Activated effector memory CD4-positive, alpha-beta T cell treated with Interleukin-2 at 50 U/mL for 16 hours (primary cell): ENCODE results near the gene SKOR1.

ENCODE experiments used
- DNase-seq: peaks from one replicate; pipeline ENCODE4 v3.0.0-alpha.2; 2020

The SKOR1 gene

DNA sequence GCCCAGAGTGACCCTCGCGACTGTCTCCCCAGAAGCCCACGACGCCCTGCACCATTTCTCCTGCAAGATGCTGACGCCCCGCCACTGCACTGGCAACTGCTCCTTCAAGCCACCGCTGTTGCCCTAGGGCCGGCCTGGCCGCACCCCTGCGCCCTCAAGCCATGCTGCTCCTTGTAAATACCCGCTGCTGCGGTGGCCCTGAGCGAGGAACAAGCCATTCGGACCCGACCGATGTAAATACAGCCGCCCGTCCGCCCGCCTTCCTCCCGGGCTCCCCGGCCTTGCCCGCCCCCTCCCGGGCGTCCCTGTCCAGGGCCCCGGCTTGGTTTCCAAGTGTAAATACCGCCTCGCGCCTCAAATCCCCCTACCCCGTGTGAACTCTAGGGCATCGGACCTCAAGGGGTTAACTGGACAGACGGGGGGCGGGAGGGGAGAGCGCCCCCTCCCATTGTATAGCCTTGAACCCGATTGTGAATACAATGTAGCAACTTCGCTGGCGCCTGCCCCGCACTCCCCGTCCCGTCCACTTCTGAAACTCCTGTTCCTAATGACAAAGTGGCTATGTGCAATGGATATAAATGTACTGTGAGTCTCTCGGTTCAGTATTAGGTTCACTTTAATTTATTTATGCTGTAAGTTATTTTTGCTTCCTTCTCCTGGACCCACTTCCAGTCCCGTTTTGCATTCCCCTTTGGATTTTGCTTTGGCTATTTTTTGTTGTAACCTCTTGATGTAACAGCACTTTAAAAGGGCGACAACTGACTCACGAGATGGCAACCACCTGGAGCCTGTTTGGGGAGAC is 8.6 kb downstream of the SKOR1 start:
- no peak for DNase-seq

DNA sequence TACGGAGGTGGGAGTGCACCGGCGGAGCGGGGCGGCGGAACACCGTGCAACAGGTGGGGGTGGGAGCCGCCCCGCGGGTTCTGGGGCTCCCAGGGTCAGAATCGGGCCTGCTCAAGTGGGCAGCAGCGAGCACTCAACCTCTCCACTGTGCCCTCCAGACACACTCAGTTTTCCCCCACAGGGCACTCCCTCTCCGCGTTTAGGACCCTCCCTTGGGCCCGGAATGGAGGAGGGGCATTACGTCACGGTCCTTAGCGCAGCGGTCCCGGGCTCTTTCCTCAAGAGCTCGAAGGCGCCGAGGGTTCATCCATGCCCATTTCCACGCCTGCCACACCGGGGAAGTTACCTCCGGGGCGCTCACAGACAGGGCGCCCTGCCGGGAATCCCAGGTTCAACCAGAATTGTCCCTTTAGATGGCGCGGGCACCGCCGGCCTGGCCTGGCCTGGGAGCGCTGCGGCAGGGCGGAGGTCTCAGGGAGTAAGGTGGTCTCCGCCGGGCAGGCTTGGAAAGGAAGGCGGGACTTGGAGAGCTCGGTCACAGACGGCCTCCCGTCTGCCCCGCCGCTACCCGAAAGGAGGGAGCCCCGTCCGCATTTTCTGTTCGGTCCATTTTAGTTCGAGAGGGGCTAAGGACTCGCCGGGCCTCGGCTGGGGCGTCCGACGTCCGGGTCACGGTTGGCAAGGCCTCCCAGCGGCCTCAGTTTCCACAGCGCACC is 9.4 kb downstream of the SKOR1 start:
- no peak for DNase-seq

DNA sequence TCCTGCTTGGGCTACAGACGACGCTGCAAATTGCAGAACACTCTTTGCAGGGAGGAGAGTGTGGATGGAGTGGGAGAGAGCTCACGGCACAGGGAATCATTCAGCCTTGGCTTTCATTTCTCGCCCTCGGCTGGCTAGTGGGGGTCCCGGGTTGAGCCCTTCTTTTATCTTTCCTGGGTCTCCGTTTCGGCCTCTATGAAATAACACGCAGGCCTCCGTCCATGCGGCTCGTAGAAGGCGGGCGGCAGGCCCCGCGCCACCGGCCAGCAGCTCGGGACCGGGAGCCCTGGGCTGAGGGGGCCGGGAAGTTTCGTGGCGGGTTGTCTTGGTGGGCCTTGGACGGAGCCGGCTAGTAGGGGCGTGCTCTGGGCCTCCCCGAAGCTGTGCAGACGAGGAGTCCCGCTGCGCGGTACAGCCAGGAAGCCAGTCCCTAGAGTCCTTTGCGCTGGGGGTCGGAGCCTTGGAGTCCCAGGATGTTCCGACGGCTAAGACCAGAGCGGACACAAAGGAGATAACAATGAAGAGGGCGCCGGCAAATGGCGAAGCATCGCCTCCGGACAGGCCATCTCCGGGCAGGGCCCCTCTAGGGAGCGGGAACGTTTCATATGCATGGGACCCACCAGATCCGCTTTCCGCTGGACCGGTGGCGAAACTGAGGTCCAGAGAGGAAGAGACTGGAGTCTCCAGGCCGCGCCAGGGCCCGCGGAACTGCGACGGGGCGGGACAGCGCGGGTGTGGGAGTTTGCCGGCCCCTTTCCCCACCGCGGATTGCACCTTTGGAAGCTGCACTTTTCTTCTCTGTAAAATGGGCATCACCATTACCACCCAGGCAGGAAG is 10.2 kb downstream of the SKOR1 start:
- DNase-seq = no peak

DNA sequence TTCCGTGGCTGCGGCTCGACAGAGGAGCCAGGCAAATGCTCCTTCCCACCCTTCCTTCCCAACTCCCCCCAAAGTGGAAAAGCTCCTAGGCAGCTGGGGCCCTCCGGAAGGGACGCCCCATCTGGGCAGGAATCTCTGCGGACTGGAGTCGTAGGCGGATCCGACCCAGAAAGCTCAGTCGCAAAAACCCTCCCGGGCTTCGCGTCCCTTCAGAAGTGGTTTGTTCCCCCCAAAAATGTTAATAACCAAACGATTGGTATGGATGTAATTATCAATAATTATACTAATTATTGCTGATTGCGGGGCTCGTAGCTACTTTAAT is 10.8 kb downstream of the SKOR1 start:
- no peak for DNase-seq

DNA sequence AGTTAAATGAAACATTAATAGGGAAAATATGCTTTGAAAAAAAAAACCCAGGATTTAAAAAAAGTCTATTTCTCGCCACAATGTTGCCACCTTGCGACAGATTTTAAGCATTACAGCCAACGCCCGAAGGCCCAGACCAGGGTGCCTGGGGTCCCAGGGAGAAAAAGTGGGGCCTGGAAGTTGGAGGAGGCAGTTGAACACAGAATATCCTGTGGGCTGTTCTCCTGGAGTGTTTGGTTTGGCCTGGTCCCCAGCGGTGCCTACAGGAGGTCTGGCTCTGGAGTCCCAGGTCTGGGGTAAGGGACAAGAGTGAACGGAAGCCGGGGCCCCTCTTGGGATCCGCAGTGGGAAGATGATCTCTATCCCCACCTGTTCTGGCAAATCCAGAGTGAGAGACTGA is 11.2 kb downstream of the SKOR1 start:
- DNase-seq = no peak

DNA sequence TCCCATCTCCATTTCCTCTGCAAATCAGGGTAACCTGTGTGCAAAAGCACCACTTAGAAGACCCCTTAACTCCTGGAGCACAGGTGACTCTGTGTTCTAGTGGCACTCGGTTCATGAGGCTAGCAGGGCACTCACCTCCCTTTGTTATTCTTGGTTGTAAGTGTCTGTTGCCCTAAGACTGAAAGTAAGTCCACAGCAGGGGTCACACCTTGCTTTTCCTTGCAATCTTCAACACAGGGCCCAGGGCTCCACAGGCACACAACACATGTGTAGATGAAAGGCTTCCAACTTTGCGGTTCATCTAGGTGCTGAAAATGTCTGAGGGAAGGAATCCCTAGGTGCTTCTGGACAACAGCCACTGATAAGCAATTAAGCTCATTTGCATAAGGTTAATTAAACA is 11.6 kb downstream of the SKOR1 start:
- DNase-seq = no peak

DNA sequence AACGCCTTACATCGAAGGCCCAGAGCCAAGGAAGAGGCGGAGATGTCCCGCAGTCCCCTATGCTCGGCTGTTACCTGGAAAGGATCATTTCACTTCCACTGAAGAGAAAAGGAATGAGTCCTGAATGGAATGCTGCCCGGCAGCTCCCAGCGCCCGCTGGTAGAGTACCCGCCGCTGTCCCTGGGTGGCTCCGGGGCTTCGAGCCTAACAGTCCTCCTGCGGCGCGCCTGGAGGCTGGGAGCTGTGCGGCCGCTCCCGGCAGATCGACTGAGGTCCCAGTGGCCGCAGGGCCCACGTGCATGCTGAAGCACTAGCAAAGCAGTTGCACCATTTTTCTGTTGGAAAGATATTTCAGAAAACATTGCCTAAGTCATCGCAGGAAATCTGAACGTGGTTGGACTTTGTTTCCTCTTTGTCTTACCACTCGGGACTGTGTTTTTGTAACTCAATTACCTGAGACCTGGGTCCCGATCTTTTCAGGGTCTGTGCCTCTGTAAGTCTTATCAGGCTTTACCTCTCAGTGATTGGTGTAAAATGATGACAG is 13.6 kb downstream of the SKOR1 start:
- DNase-seq = no peak

DNA sequence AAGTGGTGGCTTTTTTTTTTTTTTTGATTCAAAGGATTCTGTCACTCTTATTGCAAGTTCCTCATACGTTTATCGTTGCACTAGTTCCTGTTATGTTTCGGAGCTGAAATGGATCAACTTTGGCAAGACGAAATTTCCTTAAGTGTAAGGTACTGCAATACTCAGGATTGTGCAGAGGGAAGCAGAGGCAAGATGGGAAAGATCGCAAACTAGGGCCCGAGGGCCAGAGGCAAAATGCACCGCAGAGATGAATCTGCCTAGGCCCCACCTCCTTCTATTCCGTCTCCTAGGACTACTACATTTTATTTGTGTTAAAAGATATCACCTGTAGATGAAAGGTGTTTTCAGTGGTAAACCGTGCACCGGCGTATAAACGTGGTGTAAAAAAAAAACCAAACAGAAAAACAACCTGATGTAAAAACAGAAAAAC is 14.2 kb downstream of the SKOR1 start:
- DNase-seq = no peak

DNA sequence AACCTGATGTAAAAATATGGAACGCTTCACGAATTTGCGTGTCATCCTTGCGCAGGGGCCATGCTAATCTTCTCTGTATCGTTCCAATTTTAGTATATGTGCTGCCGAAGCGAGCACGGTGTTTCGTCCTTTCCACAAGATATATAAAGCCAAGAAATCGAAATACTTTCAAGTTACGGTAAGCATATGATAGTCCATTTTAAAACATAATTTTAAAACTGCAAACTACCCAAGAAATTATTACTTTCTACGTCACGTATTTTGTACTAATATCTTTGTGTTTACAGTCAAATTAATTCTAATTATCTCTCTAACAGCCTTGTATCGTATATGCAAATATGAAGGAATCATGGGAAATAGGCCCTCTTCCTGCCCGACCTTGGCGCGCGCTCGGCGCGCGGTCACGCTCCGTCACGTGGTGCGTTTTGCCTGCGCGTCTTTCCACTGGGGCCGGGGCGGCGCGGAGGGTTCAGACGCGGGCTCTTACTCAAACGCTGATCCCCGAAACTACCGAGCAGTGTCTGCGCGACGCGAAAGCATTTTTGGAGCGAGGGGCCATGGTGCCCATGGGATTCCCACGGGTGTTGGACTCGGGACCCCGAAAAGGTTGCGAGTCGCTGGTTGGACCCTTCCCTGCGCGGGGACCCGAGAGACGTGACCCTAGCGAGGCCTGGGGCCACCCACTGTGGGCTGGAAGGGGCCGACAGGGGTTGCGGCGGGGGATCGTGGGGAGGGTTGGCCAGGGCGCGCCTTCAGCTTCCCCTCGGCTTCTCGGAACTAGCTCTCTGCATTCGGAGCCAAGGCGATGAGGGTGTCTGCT is 14.8 kb downstream of the SKOR1 start, which contains the start of gene RNU6-1:
Gene RNU6-1, minus strand, starts transcription at position 117 of the 820 bp plus-strand sequence.
- peak; percentile 95 for DNase-seq

DNA sequence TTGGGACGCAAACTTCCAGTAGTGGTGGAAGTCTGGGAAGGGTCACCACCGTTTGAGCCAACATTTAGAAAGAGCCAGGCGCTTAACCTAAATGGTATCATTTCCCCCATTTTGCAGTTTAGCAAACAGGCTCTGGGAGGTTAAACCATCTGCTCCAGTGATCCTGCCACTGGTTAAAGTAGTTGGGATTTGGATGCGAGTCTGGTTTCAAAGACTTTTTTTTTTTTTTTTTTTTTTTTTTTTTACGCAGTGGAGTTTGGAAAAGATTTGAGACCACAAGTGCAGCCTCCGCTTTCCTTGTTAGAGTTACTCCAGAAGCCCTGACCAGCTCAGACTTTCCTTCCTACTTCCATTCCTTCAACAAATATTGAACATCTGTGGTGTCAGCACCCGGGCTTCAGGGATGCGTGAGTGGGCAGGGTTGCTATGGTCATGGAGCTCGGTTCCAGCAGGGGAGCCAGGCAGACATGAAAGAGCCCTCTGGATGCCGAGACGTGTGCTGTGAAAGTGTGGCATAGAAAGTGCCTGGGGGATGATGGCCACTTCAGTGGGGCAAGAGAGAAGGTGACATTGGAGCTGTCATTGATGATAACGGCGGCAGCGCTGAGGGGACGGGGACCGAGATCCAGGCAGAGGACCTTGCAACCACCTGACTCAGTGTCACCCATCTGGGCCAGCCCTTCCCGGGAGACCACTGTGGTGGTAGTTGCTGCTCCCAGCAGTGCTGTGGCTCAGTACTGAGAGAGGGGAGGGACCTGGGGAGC is 15.6 kb downstream of the SKOR1 start:
- no peak for DNase-seq

DNA sequence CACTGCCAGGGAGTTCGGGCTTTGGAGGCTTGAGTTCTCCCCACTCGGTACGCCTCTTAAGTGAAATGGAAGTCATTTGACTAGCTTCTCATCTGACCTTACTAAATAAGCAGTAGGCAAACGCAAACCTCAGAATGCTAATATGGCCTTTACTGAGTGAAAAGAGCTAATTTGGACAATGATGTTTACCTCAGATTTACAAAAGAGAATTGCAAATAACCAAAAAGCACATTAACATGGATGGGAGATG is 16.1 kb downstream of the SKOR1 start:
- DNase-seq = no peak

DNA sequence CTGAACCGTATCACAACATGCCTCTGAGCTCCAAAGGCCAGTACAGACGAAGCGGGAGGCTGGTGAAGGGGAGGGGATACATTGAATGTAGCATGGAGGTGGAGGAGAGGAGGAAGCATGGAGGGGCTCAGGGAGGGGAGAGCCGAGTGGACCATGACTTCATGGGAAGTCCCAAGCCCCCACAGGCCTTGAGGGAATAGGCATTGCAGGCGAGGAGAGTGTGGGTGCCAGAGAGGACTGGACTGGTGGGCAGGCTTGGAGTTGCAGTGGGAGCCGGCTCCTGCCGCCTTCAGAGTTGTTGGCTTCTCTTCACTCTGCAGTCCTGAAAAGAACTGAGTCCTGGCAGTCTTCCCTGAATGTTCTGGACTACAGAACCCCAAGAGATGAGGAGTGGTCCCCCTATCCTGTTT is 17.8 kb downstream of the SKOR1 start:
- DNase-seq = no peak

DNA sequence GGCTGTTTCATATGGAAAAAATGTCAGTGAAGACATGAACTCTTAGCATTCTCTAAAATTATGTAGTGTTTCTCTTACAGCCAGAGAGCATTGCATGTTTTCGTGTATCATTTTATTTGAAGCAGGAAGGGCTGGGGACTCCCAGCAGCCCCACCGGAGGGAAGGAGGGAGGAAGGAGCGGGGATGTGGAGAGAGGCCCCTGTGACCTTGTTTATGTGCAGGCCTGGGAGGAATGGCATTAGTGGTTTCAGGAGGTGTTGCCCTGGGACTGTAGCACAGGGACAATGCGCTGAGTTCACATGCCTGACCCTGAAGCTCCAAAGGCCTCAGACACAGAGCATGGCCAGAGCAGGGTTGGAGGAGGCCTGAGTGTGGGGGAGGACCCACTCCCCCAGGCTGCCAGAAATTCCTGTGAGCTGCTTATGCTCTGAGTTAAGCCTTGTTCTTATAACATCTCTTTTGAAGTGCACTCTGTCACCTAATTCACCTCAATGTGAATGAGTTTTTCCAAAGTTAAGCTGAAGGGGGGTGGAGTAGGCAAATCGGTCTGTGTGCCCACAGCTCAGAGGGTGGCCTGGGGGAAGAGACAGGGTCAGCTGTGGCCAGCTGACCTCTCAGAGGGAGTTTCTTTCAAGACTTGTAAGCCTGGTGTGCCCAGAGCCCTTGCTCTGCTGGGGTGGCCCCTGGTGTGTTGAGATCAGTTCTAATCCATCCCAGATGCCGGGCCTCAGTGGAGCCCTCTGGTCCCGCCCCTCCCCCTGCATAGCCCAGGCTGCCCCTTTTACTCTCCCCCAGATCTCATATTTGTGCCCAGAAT is 18.5 kb downstream of the SKOR1 start:
- no peak for DNase-seq

DNA sequence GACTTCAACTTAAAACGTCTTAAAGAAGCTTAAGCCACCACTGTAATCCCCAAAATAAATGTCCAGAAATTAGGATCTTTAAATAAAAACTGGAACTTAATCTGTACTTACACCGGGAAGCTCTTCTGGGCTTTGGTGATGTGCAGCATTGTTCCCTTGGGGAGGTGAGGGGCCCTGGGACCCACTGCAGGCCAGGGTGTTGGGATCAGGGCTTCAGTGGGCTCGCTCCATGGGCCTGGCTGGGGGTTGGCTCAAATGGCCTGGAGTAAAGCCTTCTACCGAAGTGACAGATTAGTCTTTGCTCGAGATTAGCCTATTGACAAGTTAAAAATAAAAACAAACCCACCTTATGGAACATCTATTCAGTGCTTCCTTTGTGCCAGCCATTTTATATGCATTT is 20.7 kb downstream of the SKOR1 start:
- DNase-seq = no peak

DNA sequence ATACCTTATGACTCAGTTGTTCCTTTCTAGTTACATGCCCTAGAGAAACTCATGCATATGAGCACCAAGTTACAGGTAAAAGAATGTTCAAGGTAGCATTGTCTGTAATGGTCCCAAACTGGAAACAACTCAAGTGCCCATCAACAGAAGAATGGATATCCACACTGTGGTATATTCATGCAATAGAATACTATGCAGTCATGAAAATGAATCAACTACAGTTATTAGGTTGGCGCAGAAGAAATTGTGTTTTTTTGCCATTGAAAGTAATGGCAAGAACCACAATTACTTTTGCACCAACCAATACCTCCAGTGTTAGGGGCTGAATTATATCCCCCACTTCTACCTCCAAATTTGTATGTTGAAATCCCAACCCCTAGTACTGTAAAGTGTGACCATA is 24.2 kb downstream of the SKOR1 start:
- no peak for DNase-seq

DNA sequence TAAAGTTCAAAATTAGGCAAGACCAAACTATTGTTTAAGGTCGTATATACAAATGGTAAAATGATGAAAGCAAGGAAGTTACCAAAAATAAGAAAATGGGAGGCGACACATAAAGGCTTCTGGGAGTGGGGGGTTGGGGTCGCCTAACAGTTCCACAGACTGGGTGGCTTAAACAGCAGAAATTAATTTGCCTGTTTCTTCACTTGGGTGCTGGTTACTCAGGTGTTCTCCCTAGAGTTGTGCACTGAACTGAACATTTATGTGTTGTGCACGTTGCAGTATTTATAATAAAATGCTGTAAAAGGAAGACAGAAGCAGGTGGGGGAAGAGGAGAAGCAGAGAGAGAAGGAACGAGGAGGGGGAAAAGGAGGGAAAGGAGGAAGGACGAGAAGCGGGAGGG is 25.0 kb downstream of the SKOR1 start:
- no peak for DNase-seq

DNA sequence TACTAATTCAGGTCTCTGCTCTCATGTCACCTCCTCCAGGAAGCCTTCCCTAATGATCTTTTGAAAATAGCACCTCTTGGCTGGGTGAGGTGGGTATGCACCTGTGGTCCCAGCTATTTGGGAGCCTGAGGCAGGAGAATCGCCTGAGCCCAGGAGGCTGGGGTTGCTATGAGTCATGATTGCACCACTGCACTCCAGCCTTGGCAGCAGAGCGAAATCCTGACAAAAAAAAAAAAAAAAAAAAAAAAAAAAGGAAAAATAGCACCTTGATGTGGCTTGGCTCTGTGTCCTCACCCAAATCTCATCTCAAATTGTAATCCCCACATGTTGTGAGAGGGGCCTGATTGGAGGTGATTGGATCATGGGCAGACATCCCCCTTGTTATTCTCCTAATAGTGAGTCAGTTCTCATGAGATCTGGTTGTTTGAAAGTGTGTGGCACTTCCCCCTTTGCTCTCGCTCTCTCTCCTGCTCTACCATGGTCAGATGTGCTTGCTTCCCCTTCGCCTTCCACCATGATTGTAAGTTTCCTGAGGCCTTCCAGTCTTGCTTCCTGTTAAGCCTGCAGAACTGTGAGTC is 25.8 kb downstream of the SKOR1 start:
- DNase-seq = no peak

DNA sequence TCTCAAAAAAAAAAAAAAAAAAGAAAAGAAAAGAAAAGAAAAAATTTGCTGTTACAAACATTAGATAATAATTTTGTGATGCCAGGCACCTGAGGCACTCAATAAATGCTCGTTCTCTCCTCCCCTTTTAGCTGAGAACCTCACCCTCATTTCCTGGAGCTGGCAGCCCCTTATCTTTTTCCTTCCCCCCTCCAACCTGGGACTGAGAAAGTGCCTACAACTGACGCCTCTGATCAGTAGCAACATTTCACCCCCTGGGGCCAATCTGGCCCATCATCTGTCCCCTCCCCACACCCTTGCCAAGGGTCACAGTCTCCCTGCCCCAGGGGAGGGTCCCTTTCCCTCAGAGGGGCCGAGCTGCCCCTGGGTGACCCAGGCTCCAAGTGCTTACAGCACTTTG is 27.1 kb downstream of the SKOR1 start:
- no peak for DNase-seq

DNA sequence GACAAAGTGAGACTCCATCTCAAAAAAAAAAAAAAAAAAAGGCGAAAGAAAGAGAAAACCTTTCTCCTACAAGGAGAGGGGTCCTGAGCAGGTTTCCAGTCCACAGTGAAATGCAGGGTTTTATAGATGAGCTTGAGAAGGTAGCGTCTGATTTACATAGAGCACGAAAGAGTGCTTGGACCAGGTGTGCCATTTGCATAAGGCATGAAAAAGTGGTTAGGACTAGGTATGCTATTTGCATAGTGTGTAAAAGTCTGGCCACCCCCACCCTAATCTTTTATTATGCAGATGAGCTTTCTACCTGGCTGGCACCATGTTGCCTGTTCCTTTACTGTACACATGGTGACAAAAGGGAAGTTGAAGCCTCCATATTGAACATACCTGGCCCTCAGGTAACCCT is 28.1 kb downstream of the SKOR1 start:
- DNase-seq = no peak

DNA sequence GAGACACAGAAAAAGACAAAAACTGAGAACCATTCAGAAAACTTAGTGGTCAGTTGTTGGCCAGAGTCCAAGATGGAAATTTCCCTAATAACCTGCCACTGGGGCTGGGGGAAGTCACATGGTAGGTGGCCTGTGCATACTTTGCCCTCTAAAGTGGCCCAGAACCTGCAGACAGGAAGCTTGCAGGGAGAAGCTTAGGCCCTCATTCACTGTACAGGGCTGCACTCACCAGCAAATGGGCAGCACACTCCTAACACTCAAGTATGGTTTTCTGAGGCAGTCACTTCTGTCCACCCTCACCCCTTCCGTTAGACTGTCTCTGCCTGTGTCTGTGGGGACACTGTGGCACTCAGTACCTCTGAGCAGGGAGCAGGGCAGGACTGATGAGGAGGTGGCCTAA is 29.0 kb downstream of the SKOR1 start:
- no peak for DNase-seq

DNA sequence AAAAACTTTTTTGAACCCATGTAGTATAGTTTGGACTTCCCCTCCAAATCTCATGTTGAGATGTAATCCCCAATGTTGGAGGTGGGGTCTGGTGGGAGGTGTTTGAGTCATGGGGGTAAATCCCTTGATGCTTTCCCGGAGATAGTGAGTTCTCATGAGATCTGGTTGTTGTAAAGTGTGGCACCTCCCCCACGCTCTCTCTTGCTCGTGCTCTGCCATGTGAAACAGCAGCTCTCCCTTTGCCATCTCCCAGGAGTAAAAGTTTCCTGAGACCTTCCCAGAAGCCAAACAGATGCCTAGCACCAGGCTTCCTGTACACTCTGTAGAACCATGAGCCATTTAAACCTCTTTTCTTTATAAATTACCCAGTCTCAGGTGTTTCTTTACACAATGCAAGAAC is 30.5 kb downstream of the SKOR1 start:
- DNase-seq = no peak
